Spleen (tissue), 7 donors: ENCODE measurements around the gene MIA2.

ENCODE experiments used
- CTCF ChIP-seq, 11 experiments: fragments of 200-600 bp in 7 of 11; fragments of 450-650 bp in 4 of 11; sonication (generic) in 4 of 11; IDR thresholded peaks in 8 of 11; conservative IDR thresholded peaks in 3 of 11; 1 replicate in 7 of 11; 2 replicates in 4 of 11; pipeline versions ENCODE4 v1.4.0 to v1.8.0; 2016 to 2021; ENCODE audit warnings: antibody characterized with exemption in 11 of 11, inconsistent platforms in 4 of 11, mild to moderate bottlenecking in 1 of 11
- POLR2A ChIP-seq, 3 donors: fragments of 450-650 bp; IDR thresholded peaks; one replicate each; pipeline ENCODE4 v1.5.1; 2017; ENCODE audit warnings: antibody characterized with exemption in 3 of 3, mild to moderate bottlenecking in 1 of 3
- POLR2AphosphoS5 ChIP-seq, 3 donors: sonication (generic); formaldehyde crosslinking; IDR thresholded peaks; one replicate each; pipeline ENCODE4 v1.5.1; 2017; ENCODE audit warnings: antibody characterized with exemption in 3 of 3
- donor health status: DM: no; HTN: no; CAD: no; lungs with moderate emphysema.
- donor health status: DM: no; HTN: no; CAD: no.
- donor health status: DM: no; HTN: no; CAD: no.

GRCh38 chr14:39368261-39368959, 134.7 kb downstream of the MIA2 start:
- TF ChIP-seq CTCF (IDR thresholded peaks at IDR 0.05 in 8 of 11, conservative IDR thresholded peaks at IDR 0.05 in 3 of 11) (peak in 4 of 11 experiments; percentile 10 to 33 (median 30)), POLR2AphosphoS5 (IDR thresholded peaks at IDR 0.05) (no peak), POLR2A (IDR thresholded peaks at IDR 0.05) (no peak)
